HCT116 (cell line): ENCODE measurements around the gene SEC14L6.

Source experiments
- EGR1 ChIP-seq: IDR thresholded peaks from 2 replicates; pipeline ENCODE4 v1.6.1; 2012; ENCODE audit warnings: low read depth
- EZH2 ChIP-seq: fragments of 200-600 bp; sonication (generic); IDR thresholded peaks from 2 replicates; pipeline ENCODE4 v1.6.1; 2017; ENCODE audit warnings: antibody characterized with exemption, mixed run types
- POLR2A ChIP-seq: IDR thresholded peaks from 2 replicates; pipeline ENCODE4 v1.7.0; 2011; ENCODE audit warnings: borderline replicate concordance; ENCODE audit not compliant: insufficient read depth, insufficient read length; ENCODE audit errors: extremely low read depth
- TF ChIP-seq, protein P1 (sequence below), 3 experiments: fragments of 200-600 bp in 1 of 3; sonication (generic) in 1 of 3; IDR thresholded peaks in 2 of 3; conservative IDR thresholded peaks in 1 of 3; 2 replicates each; pipeline ENCODE4 v1.5.1; 2012 to 2017; ENCODE audit warnings: low read depth in 2 of 3, low read length in 2 of 3, antibody characterized with exemption in 1 of 3, borderline replicate concordance in 1 of 3, control low read depth in 1 of 3, mild to moderate bottlenecking in 1 of 3, mixed read lengths in 1 of 3, mixed run types in 1 of 3, moderate library complexity in 1 of 3; ENCODE audit not compliant: insufficient read depth in 1 of 3

DNA sequence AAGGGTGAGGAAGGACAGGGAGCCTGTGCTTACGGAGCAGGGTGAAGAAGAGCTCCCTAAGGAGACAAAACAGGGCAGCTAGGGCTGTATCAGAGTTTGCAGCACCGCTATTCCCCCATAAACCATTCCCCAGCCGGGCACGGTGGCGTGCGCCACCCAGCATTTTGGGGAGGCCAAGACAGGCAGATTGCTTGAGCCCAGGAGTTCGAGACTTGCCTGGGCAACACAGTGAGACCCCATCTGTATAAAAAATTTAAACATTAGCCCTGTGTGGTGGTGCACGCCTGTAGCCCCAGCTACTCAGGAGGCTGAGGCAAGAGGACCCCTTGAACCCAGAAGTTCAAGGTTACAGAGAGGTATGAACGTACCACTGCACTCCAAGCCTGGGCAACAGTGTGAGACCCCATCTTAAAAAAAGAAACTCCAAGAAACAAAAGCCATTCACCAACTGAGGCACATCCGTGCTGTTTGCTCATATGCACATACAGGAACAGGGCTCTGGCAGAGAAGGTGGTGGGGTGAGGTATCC, 23.2 kb upstream of the SEC14L6 start:
- TF ChIP-seq, protein P1, sequence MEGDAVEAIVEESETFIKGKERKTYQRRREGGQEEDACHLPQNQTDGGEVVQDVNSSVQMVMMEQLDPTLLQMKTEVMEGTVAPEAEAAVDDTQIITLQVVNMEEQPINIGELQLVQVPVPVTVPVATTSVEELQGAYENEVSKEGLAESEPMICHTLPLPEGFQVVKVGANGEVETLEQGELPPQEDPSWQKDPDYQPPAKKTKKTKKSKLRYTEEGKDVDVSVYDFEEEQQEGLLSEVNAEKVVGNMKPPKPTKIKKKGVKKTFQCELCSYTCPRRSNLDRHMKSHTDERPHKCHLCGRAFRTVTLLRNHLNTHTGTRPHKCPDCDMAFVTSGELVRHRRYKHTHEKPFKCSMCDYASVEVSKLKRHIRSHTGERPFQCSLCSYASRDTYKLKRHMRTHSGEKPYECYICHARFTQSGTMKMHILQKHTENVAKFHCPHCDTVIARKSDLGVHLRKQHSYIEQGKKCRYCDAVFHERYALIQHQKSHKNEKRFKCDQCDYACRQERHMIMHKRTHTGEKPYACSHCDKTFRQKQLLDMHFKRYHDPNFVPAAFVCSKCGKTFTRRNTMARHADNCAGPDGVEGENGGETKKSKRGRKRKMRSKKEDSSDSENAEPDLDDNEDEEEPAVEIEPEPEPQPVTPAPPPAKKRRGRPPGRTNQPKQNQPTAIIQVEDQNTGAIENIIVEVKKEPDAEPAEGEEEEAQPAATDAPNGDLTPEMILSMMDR (IDR thresholded peaks at IDR 0.05 in 2 of 3, conservative IDR thresholded peaks at IDR 0.05 in 1 of 3; ENCODE audit: borderline replicate concordance in 1 of 3, insufficient read depth in 1 of 3, low read depth in 2 of 3, low read length in 2 of 3): no peak
- no peak for TF ChIP-seq EGR1
- no peak for TF ChIP-seq POLR2A
- TF ChIP-seq EZH2: no peak
